Stimulated activated CD8-positive, alpha-beta memory T cell treated with anti-CD3 and anti-CD28 coated beads, Interleukin-4, amount 100 ng/mL, for 1 hour (primary cell): Measurements from ENCODE around the gene OR9Q1.
"Not testable (repeated sequence)": the region's sequence is repeated elsewhere in the genome, so short reads cannot be mapped to it uniquely, and the experiment has no call there.

Experiments used
- DNase-seq, 2 donors: peaks; one replicate each; pipeline ENCODE4 v3.0.0-alpha.2; 2020; ENCODE audit warnings: low read depth in 2 of 2, low spot score in 1 of 2

The OR9Q1 gene

DNA sequence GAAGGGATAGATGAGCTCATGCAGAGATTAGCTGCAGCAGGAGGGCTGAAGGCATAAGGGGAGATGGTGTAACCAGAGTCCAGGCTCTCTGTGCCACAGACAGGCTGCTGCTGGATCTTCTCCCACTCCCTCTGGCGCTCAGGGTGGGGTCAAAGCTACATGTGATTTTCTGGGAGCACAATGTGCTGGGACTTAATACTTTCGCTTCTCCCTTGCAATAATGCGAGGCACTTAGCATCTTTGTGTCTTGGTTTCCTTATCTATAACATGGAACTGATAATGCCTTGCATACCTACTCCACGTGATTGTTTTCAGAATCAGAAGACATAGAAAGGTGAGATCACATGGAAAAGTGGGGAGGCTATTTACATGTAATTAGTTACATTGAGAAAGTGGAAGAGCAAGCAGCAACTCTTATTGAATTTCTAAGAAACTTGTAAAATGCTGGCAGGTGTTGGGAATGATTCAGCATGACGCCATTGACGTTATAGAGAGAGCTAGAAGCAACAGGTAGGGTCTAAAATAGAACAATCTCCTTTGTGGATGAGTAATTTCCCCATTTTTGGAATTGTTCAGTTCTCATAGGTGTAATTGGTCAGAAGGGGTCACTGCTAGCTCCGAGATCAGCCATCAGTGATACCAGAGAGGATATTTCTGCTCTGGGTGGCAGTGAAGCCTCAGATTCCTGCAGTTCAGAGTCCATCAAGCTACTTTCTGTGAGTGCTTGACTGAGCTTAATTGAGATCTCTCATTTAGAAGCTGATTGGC lies 109.8 kb downstream of the OR9Q1 start:
- no peak for DNase-seq

DNA sequence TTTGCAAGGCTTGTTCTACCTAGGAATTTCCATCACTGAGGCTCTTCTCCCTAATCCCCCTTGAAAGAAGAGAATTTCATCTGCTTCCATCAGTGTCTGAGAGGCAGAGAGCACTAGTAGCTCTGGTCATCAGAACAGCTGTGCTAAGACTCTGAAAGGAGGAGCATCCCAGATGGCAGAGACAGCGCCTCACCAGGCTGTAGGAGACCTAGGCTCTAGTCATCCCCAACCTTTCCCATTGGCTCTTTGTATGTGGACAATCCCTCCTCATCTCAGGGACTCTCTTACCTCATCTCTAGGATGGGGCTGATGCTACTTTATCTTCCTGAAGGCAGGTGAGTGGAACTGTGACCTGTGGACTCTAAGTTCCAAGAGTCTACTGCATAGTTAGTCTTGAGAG lies 110.5 kb downstream of the OR9Q1 start:
- DNase-seq = no peak

DNA sequence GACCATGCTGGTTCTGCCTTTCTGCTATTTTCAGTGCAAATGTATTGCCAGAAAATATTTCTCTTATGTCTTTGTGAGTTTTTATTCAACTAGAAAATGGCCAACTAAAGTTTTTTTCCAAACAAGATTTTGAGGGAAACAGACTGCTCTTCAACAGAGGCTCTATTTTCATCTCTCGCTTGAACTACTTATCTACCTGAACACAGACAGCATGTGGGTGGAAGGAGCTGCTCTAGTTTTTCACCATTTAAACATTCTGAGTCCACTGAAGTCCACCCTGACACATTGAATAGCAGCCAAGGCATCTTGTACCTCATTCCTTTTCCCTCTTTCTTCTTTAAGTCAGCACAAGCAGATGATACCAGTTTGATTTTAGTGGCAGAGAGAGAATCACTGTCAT lies 111.5 kb downstream of the OR9Q1 start:
- DNase-seq = no peak

DNA sequence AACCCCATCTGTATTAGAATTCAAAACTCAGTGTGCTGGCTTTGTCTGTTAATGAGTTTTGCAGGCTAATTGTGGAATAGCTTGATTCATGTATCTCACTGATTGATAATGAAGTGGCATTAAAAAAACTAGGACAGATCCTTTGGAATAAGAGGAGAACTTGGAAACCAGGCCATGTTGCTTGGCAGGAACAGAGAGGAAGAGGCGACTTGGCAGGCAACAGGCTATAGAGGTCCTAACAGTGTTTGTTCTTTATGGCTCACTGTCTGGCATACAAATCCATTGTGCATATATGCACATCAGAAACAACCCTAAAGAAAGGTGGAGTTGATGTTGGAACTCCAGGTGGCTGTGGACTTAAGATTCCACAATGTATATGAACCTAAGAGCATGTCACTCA lies 119.1 kb downstream of the OR9Q1 start:
- DNase-seq = no peak

DNA sequence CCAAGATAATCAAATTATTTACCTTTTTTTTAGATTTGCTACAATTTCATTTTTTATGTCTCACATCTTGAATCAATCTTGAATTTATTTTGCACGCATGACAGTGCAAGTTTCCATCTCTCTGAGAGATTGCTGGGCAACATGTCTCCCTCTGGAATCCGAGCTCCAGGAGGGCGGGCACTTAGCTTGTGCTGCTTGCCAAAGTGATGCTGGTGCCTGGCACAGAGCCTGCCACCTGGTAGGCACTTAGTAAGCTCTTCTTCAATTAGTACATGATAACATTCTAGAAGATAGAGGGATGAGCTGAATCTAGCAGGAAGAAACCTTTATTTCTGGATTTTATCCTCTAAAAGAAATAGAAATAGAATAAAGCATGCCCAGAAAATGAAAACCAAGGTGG lies 129.1 kb downstream of the OR9Q1 start:
- no peak for DNase-seq

DNA sequence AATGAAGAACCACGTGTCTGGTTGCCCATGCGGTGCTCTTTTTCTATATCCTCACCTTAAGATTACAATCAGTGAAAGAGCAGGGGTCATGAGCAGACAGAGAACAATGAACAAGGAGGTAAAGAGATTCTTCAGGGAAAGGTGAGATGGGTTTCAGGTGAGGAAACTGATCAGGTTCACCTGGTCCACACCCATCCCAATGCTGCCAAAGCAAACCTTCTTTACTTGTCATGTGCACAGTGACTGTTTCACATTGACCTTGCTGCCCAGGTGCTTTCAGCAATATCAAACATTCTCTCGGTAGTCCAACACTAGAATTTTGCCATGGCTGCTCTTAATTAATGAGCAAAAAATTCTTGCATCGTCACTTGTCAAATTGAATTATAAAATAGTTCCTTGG lies 140.7 kb downstream of the OR9Q1 start:
- DNase-seq = no peak

DNA sequence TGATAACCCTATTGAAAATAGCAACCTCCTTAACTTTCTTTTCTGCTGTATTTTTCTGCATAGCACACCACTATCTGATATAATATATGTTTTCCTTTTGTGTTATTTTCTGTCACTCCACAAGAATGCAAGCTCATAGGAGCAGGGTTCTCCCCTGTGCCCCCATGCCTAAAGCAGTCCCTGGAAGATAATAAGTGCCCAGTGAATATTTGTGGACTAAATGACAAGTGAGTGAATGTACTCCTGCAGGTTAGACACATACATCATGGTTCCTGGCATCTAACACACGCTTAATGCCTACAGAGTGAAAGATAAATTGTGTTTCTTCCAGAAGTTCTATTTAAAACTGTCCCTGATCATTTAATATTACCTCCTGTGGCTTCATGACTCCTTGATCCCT lies 141.3 kb downstream of the OR9Q1 start:
- no peak for DNase-seq

DNA sequence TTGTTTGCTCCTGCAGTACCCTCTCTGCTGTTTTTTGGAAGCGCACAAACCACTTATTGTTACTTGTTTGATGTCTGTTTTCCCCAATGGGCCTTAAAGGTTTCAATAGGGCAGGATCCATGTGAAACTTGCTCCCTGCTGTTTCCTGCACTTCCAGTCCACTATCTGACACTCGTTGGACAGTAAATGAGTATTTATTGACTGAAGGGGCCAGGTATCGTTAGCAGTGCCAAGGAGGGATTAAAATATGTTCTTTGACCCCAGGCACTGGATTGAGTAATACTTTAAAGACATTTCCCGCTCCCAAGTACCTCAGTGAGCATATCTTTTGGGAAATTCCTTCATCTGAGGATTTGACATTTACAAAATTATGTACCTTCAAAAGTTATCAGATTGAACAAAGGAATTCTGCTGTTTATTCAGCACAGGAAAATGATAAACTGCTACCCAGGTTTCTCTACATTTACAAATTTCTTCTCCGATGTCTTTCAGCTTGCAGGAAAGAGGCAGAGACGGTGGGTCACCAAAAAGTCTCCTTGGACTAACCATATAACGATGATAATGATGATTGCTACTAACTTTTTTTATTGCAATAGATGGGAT lies 141.9 kb downstream of the OR9Q1 start:
- no peak for DNase-seq

DNA sequence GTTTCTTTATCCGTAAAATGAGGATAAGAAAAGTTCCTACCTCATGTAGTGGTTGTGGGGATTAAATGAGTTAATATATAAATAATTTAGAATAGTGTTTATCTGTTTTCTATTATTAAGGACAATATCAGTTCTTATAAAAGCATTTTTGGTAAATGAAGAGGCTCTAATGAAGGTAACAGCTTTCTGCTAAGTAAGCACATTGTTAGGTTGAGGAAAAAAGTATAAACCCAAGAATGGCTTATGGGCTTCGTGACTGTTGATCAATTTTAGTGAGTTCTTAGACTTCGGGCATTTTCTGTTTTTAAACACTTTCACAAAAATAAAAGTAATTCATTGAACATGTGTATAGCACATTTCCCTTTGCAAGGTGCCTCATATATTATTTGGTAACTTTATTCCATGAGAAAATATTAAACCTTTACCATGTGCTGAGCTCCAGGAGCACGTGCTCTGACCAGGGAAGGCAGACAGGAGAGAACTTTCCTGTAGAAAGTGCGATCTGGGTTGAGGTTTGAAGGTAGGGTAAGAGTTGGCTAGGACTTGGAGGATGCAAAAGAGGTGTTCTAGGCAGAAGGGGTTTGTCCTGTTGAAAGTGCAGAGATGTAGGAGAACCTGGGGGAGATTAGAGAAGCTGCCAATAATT lies 153.9 kb downstream of the OR9Q1 start:
- DNase-seq = no peak

DNA sequence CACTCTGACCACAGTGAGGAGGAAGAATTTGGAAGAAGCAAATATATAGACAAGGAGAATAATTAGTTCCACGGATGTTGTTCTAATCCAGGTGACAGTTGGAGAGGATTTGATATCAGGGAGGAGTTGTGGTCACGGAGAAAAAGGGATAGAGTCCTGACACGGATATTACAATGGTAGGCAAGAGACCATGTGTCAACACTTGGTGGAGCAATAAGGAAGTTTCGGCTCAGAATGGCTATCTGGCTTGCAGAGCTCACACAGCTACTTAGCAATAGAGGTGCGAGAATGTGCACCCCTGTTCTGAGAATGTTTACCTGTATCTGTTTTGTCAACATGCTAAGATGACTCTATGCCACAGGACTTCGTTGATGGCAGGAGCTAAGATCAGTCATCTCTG lies 154.8 kb downstream of the OR9Q1 start:
- DNase-seq = no peak

DNA sequence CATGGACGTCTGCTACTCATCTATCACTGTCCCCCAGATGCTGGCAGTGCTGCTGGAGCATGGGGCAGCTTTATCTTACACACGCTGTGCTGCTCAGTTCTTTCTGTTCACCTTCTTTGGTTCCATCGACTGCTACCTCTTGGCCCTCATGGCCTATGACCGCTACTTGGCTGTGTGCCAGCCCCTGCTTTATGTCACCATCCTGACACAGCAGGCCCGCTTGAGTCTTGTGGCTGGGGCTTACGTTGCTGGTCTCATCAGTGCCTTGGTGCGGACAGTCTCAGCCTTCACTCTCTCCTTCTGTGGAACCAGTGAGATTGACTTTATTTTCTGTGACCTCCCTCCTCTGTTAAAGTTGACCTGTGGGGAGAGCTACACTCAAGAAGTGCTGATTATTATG lies 156.0 kb downstream of the OR9Q1 start:
- no peak for DNase-seq

DNA sequence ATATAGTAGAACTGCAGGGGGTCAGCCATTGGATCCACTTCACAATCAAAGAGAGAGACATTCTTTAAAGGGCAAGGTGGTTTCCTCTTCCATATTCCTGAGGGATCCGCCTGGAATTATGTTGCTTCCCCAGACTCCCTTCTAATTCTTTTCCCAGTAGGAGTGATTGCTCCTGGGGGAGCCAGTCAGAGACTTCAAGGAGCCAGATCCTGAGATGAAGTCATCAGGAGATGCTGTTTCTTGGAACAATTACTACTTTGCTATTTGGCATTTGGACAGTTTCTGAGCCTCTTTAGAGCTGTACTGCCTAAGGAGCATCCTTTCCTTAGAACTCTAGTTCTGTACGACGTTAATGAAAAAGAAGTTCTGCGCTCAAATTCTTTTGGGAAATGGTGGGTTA lies 163.3 kb downstream of the OR9Q1 start:
- DNase-seq = no peak

DNA sequence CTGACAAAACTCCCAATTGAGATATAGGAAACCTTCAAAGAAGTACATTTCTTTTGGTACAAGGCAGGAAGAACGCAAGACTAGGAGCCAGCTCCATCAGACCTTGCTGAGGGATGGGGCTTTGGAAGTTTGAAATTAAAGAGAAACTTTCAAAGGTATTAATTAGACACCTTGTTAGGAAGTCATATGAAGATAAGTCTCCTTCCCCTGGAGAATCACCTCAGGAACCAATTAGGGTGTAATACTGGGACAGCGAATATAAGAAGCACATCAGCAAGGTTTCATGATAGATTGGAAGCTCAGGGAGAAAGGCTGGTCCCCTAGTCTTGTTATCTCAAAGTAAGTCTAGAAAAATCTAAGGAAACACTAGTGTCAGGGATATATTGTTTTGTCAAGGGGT lies 165.1 kb downstream of the OR9Q1 start, which contains the start of gene OR9Q2:
TSS of gene OR9Q2 (plus strand) at position 301 of the 400 bp plus-strand sequence. CDS start 1,421 bp downstream, outside the sequence.
- DNase-seq = no peak

DNA sequence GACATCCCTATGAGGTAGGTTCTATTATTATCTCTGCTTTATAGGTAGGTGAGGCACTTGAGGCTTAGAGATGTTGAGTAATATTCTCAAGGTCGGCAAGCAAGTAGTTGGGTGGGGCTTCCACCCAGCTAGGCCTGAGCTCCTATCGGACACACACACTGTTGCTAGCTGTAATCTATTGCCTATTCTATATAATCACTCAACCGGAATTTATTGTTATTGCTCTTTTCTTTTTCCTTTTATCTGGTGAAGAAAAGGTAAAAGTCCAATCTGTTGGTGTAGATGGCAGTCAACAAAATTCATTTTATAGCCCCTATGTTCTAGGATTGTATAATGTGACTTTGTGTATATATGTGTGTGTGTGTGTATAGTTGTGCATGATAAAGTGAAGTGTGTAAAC lies 168.5 kb downstream of the OR9Q1 start:
- no peak for DNase-seq

DNA sequence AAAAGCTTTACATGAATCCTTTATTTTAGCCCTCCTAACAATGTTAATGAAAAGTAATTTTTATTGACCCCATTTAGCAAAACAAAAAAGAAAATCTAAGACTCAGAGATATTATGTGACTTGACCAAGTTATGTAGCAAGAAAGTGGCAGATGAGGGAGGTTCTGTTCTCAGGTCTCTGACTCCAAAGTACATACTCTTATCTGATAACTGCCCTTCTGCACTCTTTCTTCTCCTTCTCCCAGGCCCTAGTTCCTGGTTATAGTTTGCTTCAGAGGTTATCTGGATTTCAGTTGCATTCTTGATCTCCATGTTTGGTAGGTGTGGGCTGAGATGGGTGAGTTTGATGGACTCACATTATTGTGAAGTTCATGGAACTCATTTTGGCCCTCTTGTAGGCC lies 169.7 kb downstream of the OR9Q1 start:
- no peak for DNase-seq

DNA sequence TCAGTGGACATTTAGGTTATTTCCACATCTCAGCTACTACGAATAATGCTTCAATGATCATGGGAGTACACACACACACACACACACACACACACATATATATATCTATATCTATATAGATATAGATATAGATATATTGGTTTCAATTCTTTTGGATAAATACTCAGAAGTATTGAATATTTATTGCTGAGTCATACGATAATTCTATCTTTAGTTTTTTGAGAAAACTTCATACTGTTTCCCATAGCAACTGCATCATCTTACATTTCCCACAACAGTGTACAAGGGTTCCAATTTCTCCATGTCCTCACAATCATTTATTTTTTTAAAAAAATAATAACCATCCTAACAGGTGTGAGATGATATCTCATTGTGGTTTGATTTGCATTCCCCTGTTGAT lies 172.3 kb downstream of the OR9Q1 start:
- no peak for DNase-seq

DNA sequence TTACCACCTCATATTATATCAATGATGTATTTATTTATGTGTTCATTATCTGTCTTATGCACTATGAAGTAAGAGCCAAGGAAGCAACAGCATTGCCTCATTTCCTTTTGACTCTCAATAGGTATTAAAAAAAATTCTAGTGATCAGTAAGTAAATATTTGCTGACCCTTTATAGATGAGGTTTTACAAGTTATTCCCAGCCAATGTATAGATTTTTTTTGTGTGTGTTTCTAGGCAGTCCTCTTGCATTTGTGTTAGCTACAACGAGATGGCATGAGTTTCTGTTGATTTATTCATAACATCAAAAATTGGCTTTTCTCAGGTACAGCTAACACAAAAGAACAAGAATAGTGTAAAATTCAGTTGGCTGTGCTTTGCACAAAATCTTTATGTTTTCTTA lies 175.6 kb downstream of the OR9Q1 start:
- no peak for DNase-seq

DNA sequence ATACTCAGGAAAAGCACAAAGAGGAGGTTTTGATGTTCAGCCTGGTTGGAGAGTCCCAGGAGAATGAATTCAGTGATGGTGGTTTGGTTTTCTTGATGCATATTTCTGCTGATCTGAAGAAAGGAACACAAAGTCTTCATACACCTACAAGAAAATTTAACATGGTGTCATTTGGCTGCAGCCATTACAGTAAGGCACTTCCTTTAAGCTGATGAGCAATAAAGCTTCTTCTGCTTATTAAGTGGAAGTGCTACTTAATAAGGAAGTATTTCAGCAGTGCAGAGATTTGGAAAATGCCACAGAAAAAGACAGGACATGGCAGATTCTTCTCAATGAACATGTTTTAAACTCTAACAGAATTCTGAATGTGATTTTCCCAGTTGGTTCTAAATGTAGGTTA lies 180.4 kb downstream of the OR9Q1 start, which contains the start of gene OR1S2:
TSS of gene OR1S2 (minus strand) at position 101 of the 400 bp plus-strand sequence. CDS start at position 101, 0 bp downstream.
- no peak for DNase-seq

DNA sequence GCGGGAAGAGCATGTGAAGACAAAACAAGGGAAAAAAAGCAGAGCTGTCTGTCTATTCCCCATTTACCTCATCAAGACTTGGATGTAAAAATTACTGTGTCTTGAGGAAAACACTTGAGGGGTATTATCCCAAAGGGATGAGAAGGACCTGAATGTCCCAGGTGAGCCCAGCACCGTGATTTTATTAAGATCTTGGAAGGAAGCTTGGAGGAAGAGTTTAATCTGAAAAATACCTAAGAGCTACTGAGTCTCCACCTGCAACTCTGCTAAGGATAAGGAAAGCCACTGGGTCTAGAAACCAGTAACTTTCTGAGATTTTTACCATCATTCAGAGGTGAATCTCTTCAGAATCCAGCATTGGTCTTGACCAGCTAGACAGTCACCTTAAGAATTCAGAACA lies 188.7 kb downstream of the OR9Q1 start, which contains the start of gene OR1S1:
TSS of gene OR1S1 (plus strand) at position 301 of the 400 bp plus-strand sequence.
- not testable (repeated sequence) for DNase-seq

DNA sequence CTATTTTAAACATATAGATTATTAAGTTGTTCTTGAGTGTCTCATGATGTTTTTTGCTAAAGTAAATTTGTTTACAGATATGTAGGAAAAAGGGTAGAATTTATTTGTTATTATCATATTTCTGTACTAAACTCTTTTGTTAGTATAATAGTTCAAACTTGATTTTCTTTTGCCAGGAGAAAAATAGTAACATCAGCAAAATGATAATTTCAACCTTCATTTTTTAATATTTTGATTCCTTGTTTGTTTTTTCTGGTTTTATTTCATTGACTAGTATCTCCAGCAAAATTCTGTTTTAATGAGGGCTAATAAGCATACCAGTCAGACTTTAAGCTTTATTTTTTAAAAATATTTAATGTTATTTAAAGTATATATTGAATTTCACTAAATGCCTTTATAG lies 192.8 kb downstream of the OR9Q1 start:
- no peak for DNase-seq

DNA sequence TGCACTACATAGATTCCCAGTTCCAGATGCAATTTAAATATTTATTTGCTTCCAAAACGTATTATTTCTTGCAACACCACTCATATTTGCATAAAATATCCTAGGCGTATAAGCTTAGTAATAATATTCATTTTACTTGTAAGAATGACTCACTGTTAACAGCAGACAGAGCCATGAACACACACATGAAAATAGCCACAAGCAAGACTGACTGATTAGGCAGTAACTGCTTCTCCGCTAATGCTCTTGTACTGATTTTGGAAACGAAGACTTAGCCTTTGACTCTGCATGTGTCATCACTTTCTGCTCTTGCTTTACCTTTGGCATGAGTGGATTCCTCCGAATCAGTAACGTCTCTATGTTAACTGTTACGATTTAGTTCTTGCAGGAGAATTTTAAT lies 199.0 kb downstream of the OR9Q1 start:
- no peak for DNase-seq

DNA sequence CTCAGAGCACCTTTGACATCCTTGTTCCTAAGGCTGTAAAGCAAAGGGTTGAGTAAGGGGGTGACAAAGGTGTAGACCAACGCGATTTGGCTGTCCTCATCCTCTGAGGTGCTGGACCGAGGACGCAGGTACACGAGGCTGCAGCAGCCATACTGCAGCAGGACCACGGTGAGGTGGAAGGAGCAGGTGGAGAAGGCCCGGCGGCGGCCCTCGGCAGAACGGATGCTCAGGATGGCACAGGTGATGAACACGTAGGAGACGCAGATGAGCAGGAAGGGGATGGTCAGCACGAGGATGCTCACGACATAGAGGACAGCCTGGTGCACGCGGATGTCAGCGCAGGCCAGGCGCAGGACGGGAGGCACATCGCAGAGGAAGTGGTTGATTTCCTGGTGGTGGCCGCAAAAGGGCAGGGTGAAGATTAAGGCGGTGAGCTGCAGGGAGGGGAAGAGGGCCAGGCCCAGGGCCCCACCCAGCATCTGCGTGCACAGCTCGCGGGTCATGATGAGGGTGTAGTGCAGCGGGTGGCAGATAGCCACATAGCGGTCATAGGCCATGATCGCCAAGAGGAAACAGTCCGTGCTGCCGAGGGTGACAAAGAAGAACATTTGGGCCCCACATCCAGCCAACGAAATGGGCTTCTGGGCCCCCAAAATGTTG lies 204.4 kb downstream of the OR9Q1 start:
- no peak for DNase-seq
